Germinal center (tissue), 1 donor: Measurements from ENCODE around the gene CLDN11.

ENCODE experiments used
- DNase-seq: peaks from one replicate; pipeline ENCODE4 v3.0.0; 2012; ENCODE audit warnings: mixed read lengths, low spot score

CLDN11 gene

GRCh38 chr3:170418422-170419398, at the start of gene CLDN11:
Gene CLDN11 (plus strand): TSS chr3:170418868. CDS start chr3:170419067, 199 bp downstream.
- DNase-seq, result peak; percentile 39

GRCh38 chr3:170368921-170369320, 49.7 kb upstream of the CLDN11 start:
- DNase-seq, result no peak

- DNase-seq, result no peak
Observed at GRCh38 chr3:170372190-170372879, 46.3 kb upstream of the CLDN11 start.

GRCh38 chr3:170383567-170383966, 35.1 kb upstream of the CLDN11 start:
- DNase-seq, result no peak

DNA sequence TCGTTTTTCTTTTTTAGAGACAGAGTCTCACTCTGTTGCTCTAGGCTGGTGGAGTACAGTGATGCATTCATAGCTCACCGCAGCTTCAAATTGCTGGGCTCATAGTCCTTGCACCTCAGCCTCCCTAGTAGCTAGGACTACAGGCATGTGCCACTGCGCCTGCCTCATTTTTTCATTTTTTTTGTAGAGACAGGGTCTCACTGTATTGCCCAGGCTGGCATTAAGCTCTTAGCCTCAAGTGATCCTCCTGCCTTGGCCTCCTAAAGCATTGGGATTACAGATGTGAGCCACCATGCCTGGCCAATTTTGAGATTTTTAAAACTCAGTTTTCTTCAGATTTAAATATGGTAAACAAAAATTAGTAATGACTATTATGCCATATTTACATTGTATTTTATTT, 32.2 kb upstream of the CLDN11 start:
- DNase-seq, result no peak

DNA sequence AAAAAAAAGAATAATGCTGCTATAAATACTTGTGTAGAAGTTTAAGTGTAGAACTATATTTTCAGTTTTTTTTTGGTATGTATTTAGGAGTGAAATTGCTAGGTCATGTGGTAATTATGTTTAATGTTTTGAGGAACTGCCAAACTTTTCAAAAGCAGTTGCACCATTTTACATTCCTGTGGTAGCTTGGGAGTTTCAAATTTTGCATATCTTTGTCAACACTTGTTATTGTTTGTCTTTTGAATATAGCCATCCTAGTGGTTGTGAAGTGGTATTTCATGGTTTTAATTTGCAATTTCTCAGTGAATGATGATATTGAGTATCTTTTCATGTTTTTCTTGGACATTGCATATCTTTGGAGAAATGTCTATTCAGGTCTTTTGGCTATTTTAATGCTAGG, 30.7 kb upstream of the CLDN11 start:
- DNase-seq, result no peak

- DNase-seq, result no peak
Observed at GRCh38 chr3:170391108-170391507, 27.6 kb upstream of the CLDN11 start.

GRCh38 chr3:170397685-170398084, 21.0 kb upstream of the CLDN11 start:
- DNase-seq, result no peak

DNA sequence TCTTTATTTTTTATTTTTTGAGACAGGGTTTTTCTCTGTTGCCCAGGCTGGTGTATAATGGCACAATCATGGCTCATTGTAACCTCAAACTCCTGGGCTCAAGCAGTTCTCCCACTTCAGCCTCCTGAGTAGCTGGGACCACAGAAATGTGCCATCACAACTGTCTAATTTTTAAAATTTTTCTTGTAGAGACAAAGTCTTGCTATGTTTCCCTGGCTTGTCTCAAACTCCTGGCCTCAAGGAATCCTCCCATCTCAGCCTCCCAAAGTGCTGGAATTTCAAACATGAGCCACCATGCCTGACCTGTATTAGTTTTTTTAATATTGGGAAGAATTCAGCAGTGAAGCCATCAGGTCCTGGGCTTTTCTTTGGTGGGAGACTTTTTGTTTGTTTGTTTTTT, 13.6 kb upstream of the CLDN11 start:
- DNase-seq, result no peak

GRCh38 chr3:170410428-170411029, 8.1 kb upstream of the CLDN11 start:
- DNase-seq, result peak; percentile 24

- no peak for DNase-seq
Observed at GRCh38 chr3:170413291-170413690, 5.4 kb upstream of the CLDN11 start.

- DNase-seq, result peak; percentile 57
Observed at GRCh38 chr3:170414202-170414663, 4.4 kb upstream of the CLDN11 start.

DNA sequence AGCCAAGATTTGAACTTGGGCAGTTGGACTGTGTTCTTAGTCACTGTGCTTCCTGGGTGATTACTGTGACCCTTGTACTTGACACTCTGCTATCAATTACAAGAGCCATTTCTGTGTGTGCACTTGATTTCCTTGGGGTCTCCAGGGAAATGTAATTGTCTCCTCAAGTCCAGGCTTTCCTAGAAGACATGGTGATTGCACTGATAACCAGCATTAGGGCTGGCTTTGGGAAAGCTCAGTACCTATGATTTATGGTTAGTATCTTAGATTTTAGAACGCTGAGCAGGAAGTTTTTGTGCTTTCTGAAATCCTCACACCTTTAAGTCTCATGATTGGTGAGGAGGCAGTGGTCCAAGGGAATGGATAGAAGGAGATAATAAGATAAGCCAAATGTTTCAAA, 1.6 kb upstream of the CLDN11 start:
- no peak for DNase-seq

GRCh38 chr3:170419557-170420087, 954 bp downstream of the CLDN11 start:
- no peak for DNase-seq

- no peak for DNase-seq
Observed at GRCh38 chr3:170420307-170420821, 1.7 kb downstream of the CLDN11 start.

DNA sequence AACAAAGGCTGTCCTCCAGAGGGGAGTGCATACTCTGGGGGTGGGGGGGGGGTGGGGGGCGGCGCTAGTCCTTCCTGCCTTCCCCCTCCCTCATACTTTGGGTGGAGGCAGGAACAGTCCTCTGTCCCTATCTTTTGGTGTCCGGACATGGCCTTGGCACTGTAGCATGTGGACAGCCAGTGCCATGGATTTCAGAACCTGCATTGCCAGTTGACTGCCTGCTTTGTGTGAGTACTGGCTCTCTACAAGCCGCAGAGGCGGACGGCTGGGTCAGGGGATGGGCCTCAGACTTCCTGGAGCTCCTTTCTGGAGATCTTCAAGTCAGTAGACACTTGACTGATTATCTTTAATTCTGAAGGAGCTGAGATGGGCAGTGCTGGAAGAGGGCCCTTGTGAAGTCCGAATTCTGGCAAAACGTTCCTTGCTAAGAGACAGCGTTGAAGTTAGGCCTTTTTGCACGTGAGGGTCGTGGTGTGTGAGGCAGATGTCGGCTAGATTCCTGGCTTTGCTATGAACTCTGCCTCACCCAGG, 2.5 kb downstream of the CLDN11 start:
- no peak for DNase-seq

DNA sequence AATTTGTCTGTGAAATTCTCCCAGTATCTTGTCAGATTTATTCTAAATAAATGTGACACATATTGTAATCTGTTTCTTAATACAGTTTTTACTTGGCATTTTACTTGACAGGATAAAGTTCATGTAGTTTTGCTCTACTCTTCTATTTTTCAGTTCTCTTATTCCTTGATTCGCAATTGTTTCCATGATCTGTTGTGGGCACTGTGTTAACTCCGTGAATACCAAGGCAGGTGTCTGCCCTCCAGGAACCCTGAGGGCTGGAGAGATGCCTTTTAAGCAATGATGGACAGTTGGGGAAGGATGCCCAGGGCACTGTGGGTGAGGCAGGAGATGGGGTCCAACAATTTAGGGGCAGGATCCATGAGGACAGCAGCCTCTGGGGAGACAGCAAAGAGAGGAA, 3.1 kb downstream of the CLDN11 start:
- no peak for DNase-seq

- no peak for DNase-seq
Observed at GRCh38 chr3:170423001-170423615, 4.4 kb downstream of the CLDN11 start.

- DNase-seq, result no peak
Observed at GRCh38 chr3:170424879-170425278, 6.2 kb downstream of the CLDN11 start.

GRCh38 chr3:170425491-170426239, 7.0 kb downstream of the CLDN11 start:
- DNase-seq, result no peak
